Activated CD4-positive, alpha-beta T cell treated with anti-CD3 and anti-CD28 coated beads, Interleukin-2, amount 10 ng/mL, durations not matched to agents 7 days and 5 days (primary cell): ENCODE data around the gene TTC21A. TPM values are rescaled to one million over a fixed set of nuclear protein-coding genes. Genes with fewer than 3 reads are reported as not detected.

Experiments
- CTCF ChIA-PET: fragments of 350-600 bp; sonication (Branson Sonifier 250); formaldehyde crosslinking; loops from one replicate; lab custom pipeline; 2021; ENCODE audit warnings: antibody characterized with exemption; lab: Charles Lee
- POLR2A ChIA-PET: fragments of 350-600 bp; sonication (Branson Sonifier 250); formaldehyde crosslinking; loops from one replicate; lab custom pipeline; 2021; ENCODE audit warnings: antibody characterized with exemption; lab: Charles Lee
- DNase-seq: peaks from one replicate; pipeline ENCODE4 v3.0.0-alpha.2; 2020
- H3K27ac Mint-ChIP-seq: one replicate; pipeline ENCODE4 v1.8.0; 2021; ENCODE audit warnings: mild to moderate bottlenecking, moderate library complexity, mixed read lengths
- H3K27me3 Mint-ChIP-seq: one replicate; pipeline ENCODE4 v1.8.0; 2021; ENCODE audit warnings: mixed read lengths
- H3K36me3 Mint-ChIP-seq: one replicate; pipeline ENCODE4 v1.8.0; 2021; ENCODE audit warnings: low read depth, mixed read lengths
- H3K4me1 Mint-ChIP-seq: one replicate; pipeline ENCODE4 v1.8.0; 2021; ENCODE audit warnings: mixed read lengths
- H3K4me3 Mint-ChIP-seq: one replicate; pipeline ENCODE4 v1.8.0; 2021; ENCODE audit warnings: mild to moderate bottlenecking, moderate library complexity, mixed read lengths
- H3K9me3 Mint-ChIP-seq: one replicate; pipeline ENCODE4 v1.8.0; 2021; ENCODE audit warnings: mixed read lengths
- microRNA-seq: library from miRNA; unstranded; fragments of <30 nt; microRNA quantifications from one replicate; pipeline ENCODE4 v1.2.0, GENCODE V29; 2021; ENCODE audit warnings: borderline microRNAs expressed, borderline replicate concordance
- total RNA-seq, 2 experiments: library from RNA; stranded (reverse); gene quantifications; one replicate each; pipeline ENCODE4 v1.2.3, GENCODE V29; 2021

The TTC21A gene
- total RNA-seq, 2 experiments from 2014 or later: 3.8 to 5.1 TPM

DNA sequence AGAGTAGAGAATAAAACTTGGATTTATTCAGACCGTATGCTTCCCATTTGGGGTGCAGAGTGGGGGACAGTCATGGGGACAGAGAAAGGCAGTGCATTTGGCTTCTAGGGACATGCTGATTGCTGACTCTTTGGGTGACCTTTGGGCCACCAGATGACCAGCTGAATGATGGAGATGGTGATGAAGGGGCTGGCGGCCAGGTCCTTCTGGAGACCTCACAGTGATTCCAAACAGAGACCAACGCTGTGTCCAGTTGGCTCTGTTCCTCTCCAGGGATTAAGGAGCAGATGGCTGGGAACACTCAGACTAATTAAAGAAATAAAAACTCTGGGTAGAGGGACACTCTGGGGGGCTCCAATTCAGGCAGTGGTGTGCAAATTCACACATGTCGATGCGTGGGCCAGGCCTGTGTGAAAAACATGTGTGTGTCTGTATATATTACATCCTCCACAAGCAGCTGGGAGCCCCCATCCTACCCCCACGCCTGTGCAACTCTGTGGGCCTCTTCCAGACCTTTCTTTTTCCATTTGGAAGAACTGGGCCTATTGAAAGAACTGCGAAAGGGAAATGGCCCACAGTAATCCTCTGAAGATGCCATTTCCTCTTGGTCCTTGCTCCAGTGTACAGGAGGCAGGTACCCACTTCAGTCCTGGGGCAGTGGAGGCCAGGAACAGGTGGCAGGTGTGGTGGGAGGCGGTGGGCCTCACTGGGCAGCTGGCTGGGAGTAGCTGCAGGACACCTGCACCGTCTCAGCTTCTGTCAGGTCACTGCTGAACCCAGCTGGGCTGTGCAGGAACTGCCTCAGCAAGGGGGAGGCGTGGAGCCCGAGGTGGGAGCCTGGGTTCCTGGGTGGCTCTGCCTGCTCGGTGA is 76.0 kb downstream of the TTC21A start:
- ChIA-PET CTCF (interaction anchor here (0.6 to 15.1 kb wide), 3 partner anchors 28 to 112 kb away, joined by 3 to 275 read pairs (median 3); no protein-coding TSS in a partner anchor), POLR2A (interaction anchor here (0.6 kb wide), 1 partner anchor 145 kb away, joined by 3 read pairs; no protein-coding TSS in a partner anchor)
- DNase-seq: no peak
- Mint-ChIP-seq H3K27ac (no peak overlapping the region), H3K9me3 (no peaks in the 10 kb centered on the region), H3K36me3 (no peaks in the 10 kb centered on the region), H3K27me3 (no peaks in the 10 kb centered on the region), H3K4me1 (peaks cover 28% of the 10 kb centered on the region), H3K4me3 (no peak overlapping the region)

DNA sequence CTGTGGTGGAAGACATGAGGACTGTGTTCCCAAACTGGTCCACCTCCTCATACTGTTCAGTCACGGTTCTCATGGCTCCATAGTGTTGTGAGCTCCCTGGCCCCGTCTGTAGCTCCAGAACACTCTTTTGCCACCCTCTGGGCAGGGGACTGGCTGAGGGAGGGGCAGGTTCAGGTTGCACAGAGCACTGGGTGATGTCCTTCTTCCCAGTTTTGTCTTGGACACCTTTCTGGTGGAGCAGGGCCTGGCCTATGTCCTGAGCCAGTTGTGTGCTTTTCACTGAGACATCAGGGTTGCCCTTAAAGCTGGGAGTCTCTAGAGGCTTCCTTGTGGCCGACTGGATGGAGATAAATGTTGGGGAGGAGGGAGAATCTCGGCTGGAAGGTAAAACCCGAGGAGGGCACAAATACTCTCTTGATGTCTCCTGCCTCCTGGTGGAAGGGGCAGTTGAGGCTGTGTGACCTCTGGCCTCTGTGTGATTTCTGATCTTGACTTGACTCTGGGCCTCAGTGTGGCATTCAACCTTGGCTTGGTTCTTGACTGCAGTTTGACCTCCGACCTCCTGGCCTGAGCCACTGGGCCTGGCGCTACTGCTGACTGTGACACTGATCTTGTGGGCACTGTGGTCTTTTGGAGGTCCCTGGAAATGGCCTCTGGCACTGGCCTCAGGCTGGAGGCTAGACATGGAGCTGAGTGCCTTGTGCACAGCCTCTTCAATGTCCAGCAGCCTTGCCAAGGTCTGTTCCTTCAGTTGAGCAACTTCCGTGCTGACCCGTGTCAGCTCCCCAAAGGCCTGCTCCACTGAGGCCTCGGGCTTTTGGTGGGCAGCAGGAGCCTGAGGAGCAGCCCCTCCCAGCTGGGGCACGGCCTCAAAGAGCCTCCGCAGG is 76.8 kb downstream of the TTC21A start:
- Mint-ChIP-seq H3K9me3 (no peaks in the 10 kb centered on the region), H3K4me3 (no peak overlapping the region), H3K36me3 (no peaks in the 10 kb centered on the region), H3K4me1 (peaks cover 19% of the 10 kb centered on the region), H3K27ac (peak overlapping the region; percentile 28), H3K27me3 (no peaks in the 10 kb centered on the region)
- CTCF ChIA-PET: interaction anchor here (0.9 to 15.1 kb wide), 4 partner anchors 29 to 111 kb away, joined by 3 to 275 read pairs (median 3); no protein-coding TSS in a partner anchor
- no peak for DNase-seq
- POLR2A ChIA-PET: interaction anchor here (0.6 kb wide), 1 partner anchor 146 kb away, joined by 3 read pairs; no protein-coding TSS in a partner anchor

DNA sequence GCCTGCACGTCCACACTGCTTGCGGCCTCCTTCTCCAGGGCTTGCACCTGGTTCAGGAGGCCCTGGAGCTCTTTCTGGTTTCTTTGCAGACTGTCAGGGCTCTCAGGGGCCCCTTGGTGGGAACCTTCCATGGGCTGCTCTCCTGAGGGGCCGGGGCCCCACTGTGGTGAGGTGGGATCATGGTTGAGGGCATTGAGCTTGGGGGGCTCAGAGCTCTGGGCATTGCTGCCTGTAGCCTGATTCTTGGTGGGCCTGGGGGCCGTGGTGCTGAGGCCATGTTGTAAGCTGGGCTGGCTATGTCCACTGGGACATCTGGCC is 77.4 kb downstream of the TTC21A start:
- Mint-ChIP-seq H3K27me3 (no peaks in the 10 kb centered on the region), H3K9me3 (no peaks in the 10 kb centered on the region), H3K4me1 (peaks cover 16% of the 10 kb centered on the region), H3K27ac (no peak overlapping the region), H3K4me3 (no peak overlapping the region), H3K36me3 (no peaks in the 10 kb centered on the region)
- DNase-seq: no peak
- ChIA-PET CTCF (interaction anchor here (0.9 to 15.1 kb wide), 6 partner anchors 9 to 111 kb away, joined by 3 to 275 read pairs (median 4); no protein-coding TSS in a partner anchor), POLR2A (interaction anchor here (0.5 kb wide), 1 partner anchor 12 kb away, joined by 3 read pairs; no protein-coding TSS in a partner anchor)

DNA sequence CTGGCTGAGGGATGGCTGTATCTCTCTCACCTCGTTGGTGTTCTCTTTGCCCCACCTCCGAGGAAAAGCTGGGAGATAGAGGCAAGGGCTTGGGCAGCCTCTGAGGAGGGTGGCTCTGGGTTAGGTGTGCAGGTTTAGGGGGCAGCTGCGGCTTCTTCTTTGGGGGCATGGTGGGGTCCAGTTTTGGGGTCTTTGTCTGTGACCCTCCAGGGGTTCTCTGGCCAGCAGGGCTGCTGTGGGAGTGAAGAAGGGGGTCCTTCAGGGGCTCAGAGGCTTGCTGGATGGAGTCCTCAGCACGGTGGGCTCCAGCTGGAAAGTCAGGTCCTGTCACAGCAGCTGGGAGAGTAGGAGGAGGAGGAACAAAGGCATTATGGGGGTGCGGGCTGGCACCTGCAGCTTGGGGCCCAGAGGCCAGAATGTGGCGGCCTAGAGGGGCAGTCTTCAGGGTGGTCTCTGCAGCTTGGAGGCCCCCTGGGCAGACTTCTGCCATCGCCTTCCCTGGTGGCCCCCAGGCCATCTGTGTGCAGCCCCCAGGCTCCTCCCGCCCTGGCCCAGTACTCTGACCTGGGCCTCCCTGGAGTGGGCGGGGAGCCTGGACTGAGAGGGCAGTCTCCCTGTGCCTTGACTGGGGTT is 78.0 kb downstream of the TTC21A start:
- no peak for DNase-seq
- peak overlapping the region; percentile 41 for H3K27ac Mint-ChIP-seq
- no peaks in the 10 kb centered on the region for H3K9me3 Mint-ChIP-seq
- POLR2A ChIA-PET: interaction anchor here (0.5 kb wide), 1 partner anchor 12 kb away, joined by 3 read pairs; no protein-coding TSS in a partner anchor
- no peaks in the 10 kb centered on the region for H3K27me3 Mint-ChIP-seq
- peaks cover 13% of the 10 kb centered on the region for H3K4me1 Mint-ChIP-seq
- no peak overlapping the region for H3K4me3 Mint-ChIP-seq
- H3K36me3 Mint-ChIP-seq: no peaks in the 10 kb centered on the region
- CTCF ChIA-PET: interaction anchor here (0.9 to 15.1 kb wide), 6 partner anchors 10 to 112 kb away, joined by 3 to 275 read pairs (median 4); no protein-coding TSS in a partner anchor

DNA sequence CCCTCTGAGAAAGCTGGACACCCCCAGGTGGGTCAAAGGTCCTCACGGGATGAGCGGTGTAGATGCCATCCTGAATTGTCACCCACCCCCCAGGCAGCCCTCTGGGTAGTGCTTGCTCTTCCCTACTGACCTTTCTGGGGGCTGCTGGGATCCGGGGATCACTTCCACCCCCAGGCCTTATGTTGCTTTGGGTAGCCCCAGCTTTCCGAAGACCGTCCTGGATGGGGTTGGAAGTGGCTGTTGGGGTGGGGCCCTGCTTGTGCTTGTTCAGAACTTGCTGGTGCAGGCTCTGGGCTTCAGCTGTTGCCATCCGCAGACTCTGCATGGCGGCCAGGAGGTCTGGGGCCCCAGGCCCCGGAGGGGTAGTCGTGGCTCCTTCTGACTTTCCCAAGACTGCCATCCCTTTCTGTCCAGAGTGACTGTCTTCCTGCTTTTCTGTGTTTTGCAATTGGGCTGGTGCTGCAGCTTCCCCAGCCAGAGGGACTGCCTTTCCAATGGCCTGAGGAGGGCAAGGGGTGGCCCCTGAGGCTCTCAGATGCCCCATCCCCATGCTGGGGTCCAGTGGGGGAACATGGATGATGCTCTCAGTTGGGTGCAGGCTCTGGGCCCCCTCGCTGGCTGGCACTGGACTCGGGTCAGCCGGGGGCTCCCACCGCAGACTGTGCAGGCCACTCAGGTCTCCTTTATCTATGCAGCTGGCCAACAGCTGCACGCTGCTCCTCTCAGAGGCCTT is 78.6 kb downstream of the TTC21A start:
- no peak for DNase-seq
- ChIA-PET POLR2A (no interaction called here), CTCF (interaction anchor here (1.2 to 15.1 kb wide), 5 partner anchors 10 to 104 kb away, joined by 3 to 275 read pairs (median 4); no protein-coding TSS in a partner anchor)
- Mint-ChIP-seq H3K27ac (no peak overlapping the region), H3K4me3 (no peak overlapping the region), H3K4me1 (peaks cover 10% of the 10 kb centered on the region), H3K27me3 (no peaks in the 10 kb centered on the region), H3K36me3 (no peaks in the 10 kb centered on the region), H3K9me3 (no peaks in the 10 kb centered on the region)

DNA sequence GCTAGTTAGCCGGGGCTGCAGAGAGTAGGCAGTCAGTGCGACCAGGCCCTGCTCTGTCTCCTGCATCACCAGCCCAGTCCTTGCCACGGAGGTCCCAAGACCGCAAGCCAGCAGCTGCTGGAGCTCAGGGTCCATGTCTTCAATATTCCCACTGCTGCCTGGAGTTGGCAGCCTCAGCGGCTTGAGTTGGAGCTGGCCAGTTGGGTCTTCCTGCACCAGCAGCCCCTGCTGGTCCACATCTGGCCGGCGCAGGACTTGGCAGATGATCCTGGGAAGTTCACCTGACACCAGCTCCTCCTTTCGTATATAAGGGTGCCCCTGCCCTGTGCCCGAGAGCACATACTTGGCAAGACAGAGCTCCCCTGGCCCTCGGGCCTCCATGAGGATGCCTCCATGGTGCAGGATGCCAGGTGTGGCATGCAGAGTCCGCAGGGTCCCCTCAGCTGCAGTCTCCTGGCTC is 79.2 kb downstream of the TTC21A start:
- Mint-ChIP-seq H3K27me3 (no peaks in the 10 kb centered on the region), H3K36me3 (no peaks in the 10 kb centered on the region), H3K9me3 (no peaks in the 10 kb centered on the region), H3K27ac (no peak overlapping the region), H3K4me3 (no peak overlapping the region), H3K4me1 (peaks cover 8% of the 10 kb centered on the region)
- ChIA-PET POLR2A (no interaction called here), CTCF (interaction anchor here (1.2 to 15.1 kb wide), 3 partner anchors 9 to 104 kb away, joined by 3 to 275 read pairs (median 5); no protein-coding TSS in a partner anchor)
- DNase-seq: no peak

DNA sequence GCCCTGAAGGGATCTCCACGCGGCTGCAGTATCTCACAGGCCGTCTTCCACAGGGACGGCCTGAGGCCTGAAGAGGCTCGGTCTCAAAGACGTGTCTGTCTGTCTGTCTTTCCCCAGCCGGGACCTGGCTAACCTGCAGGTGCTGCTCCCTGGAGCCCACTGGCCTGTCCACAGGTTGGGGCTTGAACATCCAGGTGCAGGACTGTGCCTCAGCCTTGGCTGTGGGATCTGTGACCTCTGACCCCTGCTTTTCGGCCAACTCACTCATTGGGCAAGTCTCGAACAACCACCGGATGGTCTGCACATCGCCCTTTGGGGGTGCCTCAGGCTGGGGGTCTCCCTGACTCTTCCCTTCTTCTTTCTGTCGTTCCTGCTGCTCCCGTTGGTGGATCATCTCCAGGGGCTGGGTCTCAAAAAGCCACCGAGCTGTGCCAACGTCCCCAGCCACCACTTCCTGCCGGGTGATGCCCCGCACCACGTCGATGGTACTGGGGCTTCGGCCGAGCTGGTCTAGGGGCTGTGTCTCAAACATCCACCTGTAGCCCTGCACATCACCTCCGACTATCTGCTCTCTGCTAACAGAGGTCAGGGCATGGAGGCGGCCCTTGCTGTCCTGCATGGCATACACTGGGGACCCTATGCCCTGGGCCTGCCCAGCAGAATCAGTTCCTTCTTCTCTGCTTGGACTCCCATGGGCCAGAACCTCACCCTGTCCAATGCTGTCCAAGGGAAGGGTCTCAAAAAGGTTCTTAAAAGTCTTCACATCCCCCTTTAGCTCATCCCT is 80.1 kb downstream of the TTC21A start:
- no peaks in the 10 kb centered on the region for H3K27me3 Mint-ChIP-seq
- H3K4me1 Mint-ChIP-seq: peaks cover 8% of the 10 kb centered on the region
- H3K4me3 Mint-ChIP-seq: no peak overlapping the region
- no peaks in the 10 kb centered on the region for H3K36me3 Mint-ChIP-seq
- CTCF ChIA-PET: interaction anchor here (1.2 to 15.1 kb wide), 4 partner anchors 8 to 103 kb away, joined by 3 to 275 read pairs (median 4); no protein-coding TSS in a partner anchor
- DNase-seq: no peak
- H3K9me3 Mint-ChIP-seq: no peaks in the 10 kb centered on the region
- POLR2A ChIA-PET: no interaction called here
- no peak overlapping the region for H3K27ac Mint-ChIP-seq

Small RNA genes within 50 kb of the gene (microRNA-seq; reads per million reads assigned to microRNA genes)
- gene MIR6822: not detected

Other genes with a start within 250 kb of the TTC21A start
- gene SCN11A, start 55.7 kb upstream of the TTC21A start, total RNA-seq: under 1 TPM; 0.02 to 0.05 TPM
- 10 to 100 TPM; 32.3 to 32.4 TPM for gene WDR48, start 55.7 kb upstream of the TTC21A start, total RNA-seq
- 10 to 100 TPM; 31.6 to 33.7 TPM for gene GORASP1, start 53 bp upstream of the TTC21A start, total RNA-seq
- 10 to 100 TPM; 13.4 to 13.6 TPM for gene CSRNP1, start 45.9 kb downstream of the TTC21A start, total RNA-seq
- gene XIRP1, start 84.9 kb downstream of the TTC21A start, total RNA-seq: not detected
- 1 to 10 TPM in 1 of 2 experiments, under 1 TPM in 1; 0.60 to 1.5 TPM for gene CX3CR1, start 172.4 kb downstream of the TTC21A start, total RNA-seq
- gene CCR8, start 222.0 kb downstream of the TTC21A start, total RNA-seq: 1 to 10 TPM in 1 of 2 experiments, under 1 TPM in 1; 0.74 to 1.9 TPM